Esophagus muscularis mucosa (tissue), 4 donors: ENCODE results near the gene HCLS1. TPM values are rescaled to one million over a fixed set of nuclear protein-coding genes. Genes with fewer than 3 reads are reported as not detected.

Source experiments
- DNase-seq: peaks from one replicate; pipeline ENCODE4 v3.0.0-alpha.2; 2017; ENCODE audit errors: extremely low spot score
- H3K27ac ChIP-seq, 4 donors: fragments of 200-600 bp; sonication (generic); replicated peaks in 1 of 4; 1 replicate in 3 of 4; 2 replicates in 1 of 4; pipeline ENCODE4 v1.5.1; 2016 to 2019; ENCODE audit warnings: mild to moderate bottlenecking in 1 of 4
- H3K27me3 ChIP-seq, 4 donors: fragments of 200-600 bp; sonication (generic); one replicate each; pipeline versions ENCODE4 v1.5.1 to v1.6.0; 2016 to 2019
- H3K36me3 ChIP-seq, 4 donors: fragments of 200-600 bp; sonication (generic); one replicate each; pipeline ENCODE4 v1.5.1; 2016 to 2019
- H3K4me1 ChIP-seq, 4 donors: fragments of 200-600 bp; sonication (generic); one replicate each; pipeline ENCODE4 v1.5.1; 2016 to 2019
- H3K4me3 ChIP-seq, 4 donors: fragments of 200-600 bp; sonication (generic); 1 replicate in 2 of 4; 2 replicates in 2 of 4; pipeline ENCODE4 v1.5.1; 2016 to 2019; ENCODE audit warnings: mild to moderate bottlenecking in 4 of 4, moderate library complexity in 1 of 4
- H3K9me3 ChIP-seq, 4 donors: fragments of 200-600 bp; sonication (generic); 1 replicate in 3 of 4; 2 replicates in 1 of 4; pipeline ENCODE4 v1.5.1; 2016 to 2019
- CTCF ChIP-seq, 3 experiments: fragments of 200-600 bp in 2 of 3; fragments of 450-650 bp in 1 of 3; sonication (generic) in 2 of 3; IDR thresholded peaks; one replicate each; pipeline ENCODE4 v1.5.1; 2017 to 2019; ENCODE audit warnings: antibody characterized with exemption in 3 of 3, mild to moderate bottlenecking in 2 of 3, moderate library complexity in 1 of 3
- EP300 ChIP-seq: sonication (generic); formaldehyde crosslinking; IDR thresholded peaks from one replicate; pipeline ENCODE4 v1.6.1; 2017; ENCODE audit warnings: antibody characterized with exemption
- POLR2A ChIP-seq: fragments of 450-650 bp; IDR thresholded peaks from one replicate; pipeline ENCODE4 v1.6.1; 2017; ENCODE audit warnings: antibody characterized with exemption, moderate library complexity, mild to moderate bottlenecking, low read depth
- POLR2AphosphoS5 ChIP-seq, 2 donors: sonication (generic); formaldehyde crosslinking; IDR thresholded peaks; one replicate each; pipeline ENCODE4 v1.6.1; 2017; ENCODE audit warnings: antibody characterized with exemption in 2 of 2
- WGBS: methylation state at CpG from one replicate; pipeline ENCODE4 v1.1.5; 2018; 5-methylcytosine and 5-hydroxymethylcytosine counted together
- intact Hi-C: fragments of 100-400 bp; cut with DNase I; formaldehyde crosslinking; loops from one replicate; pipeline ENCODE4 v1.15.1; 2023
- total RNA-seq, 4 donors: library from RNA; depleted of rRNA; stranded (reverse); fragments of >200 nt; gene quantifications; one replicate each; pipeline versions ENCODE4 v1.1.0 to v1.2.1, GENCODE V29; 2016

Gene HCLS1
- total RNA-seq, 4 donors from 2014 or later = 20.5 to 71.7 (median 35.5) TPM

GRCh38 chr3:121703973-121704372, 43.3 kb upstream of the HCLS1 start:
- H3K9me3 ChIP-seq = no peaks in the 10 kb centered on the region
- WGBS = 99% methylated on average over 5 of the region's 5 CpGs
- TF ChIP-seq CTCF (IDR thresholded peaks at IDR 0.05) (no peak), POLR2A (no peak), EP300 (no peak), POLR2AphosphoS5 (IDR thresholded peaks at IDR 0.05) (no peak)
- H3K27ac ChIP-seq = no peak overlapping the region
- intact Hi-C loops = no loop called here
- no peaks in the 10 kb centered on the region for H3K4me1 ChIP-seq
- H3K4me3 ChIP-seq = no peak overlapping the region
- DNase-seq = no peak
- peaks cover 5 to 67% (median 26%) of the 10 kb centered on the region in 4 donors for H3K36me3 ChIP-seq
- H3K27me3 ChIP-seq = no peaks in the 10 kb centered on the region

- H3K4me3 ChIP-seq = no peak overlapping the region
- H3K4me1 ChIP-seq = peaks cover 0 to 10% (median 3%) of the 10 kb centered on the region in 4 donors
- H3K27ac ChIP-seq = no peak overlapping the region
- DNase-seq = no peak
- no peaks in the 10 kb centered on the region for H3K27me3 ChIP-seq
- peaks cover 5 to 65% (median 29%) of the 10 kb centered on the region in 4 donors for H3K36me3 ChIP-seq
- no peaks in the 10 kb centered on the region for H3K9me3 ChIP-seq
- TF ChIP-seq POLR2A (no peak), POLR2AphosphoS5 (IDR thresholded peaks at IDR 0.05) (no peak), EP300 (no peak), CTCF (IDR thresholded peaks at IDR 0.05) (no peak)
- intact Hi-C loops = no loop called here
Observed at GRCh38 chr3:121698901-121699300, 38.2 kb upstream of the HCLS1 start.

- Histone ChIP-seq H3K36me3 (peaks cover 5 to 68% (median 29%) of the 10 kb centered on the region in 4 donors), H3K4me3 (no peak overlapping the region), H3K27me3 (no peaks in the 10 kb centered on the region), H3K4me1 (peaks cover 0 to 10% (median 3%) of the 10 kb centered on the region in 4 donors), H3K27ac (no peak overlapping the region), H3K9me3 (no peaks in the 10 kb centered on the region)
- DNase-seq = no peak
- TF ChIP-seq POLR2AphosphoS5 (IDR thresholded peaks at IDR 0.05) = no peak
- no peak for TF ChIP-seq EP300
- no peak for TF ChIP-seq POLR2A
- no peak for TF ChIP-seq CTCF (IDR thresholded peaks at IDR 0.05)
- 100% methylated on average over 1 of the region's 1 CpG for WGBS
- intact Hi-C loops = no loop called here
Observed at GRCh38 chr3:121698476-121698875, 37.8 kb upstream of the HCLS1 start.

- H3K4me1 ChIP-seq = peaks cover 0 to 10% (median 3%) of the 10 kb centered on the region in 4 donors
- H3K4me3 ChIP-seq = no peak overlapping the region
- peaks cover 17 to 73% (median 38%) of the 10 kb centered on the region in 4 donors for H3K36me3 ChIP-seq
- no peaks in the 10 kb centered on the region for H3K9me3 ChIP-seq
- DNase-seq = no peak
- H3K27me3 ChIP-seq = no peaks in the 10 kb centered on the region
- intact Hi-C loops = no loop called here
- WGBS = 66% methylated on average over 3 of the region's 3 CpGs
- no peak overlapping the region for H3K27ac ChIP-seq
- TF ChIP-seq CTCF (IDR thresholded peaks at IDR 0.05) (no peak), POLR2A (no peak), EP300 (no peak), POLR2AphosphoS5 (IDR thresholded peaks at IDR 0.05) (peak in 1 of 2 donors; percentile 11)
Observed at GRCh38 chr3:121696186-121696585, 35.5 kb upstream of the HCLS1 start.

GRCh38 chr3:121692010-121692699, 31.5 kb upstream of the HCLS1 start:
- H3K27ac ChIP-seq = no peak overlapping the region
- DNase-seq = no peak
- H3K36me3 ChIP-seq = peaks cover 17 to 69% (median 50%) of the 10 kb centered on the region in 4 donors
- H3K27me3 ChIP-seq = no peaks in the 10 kb centered on the region
- intact Hi-C loops = no loop called here
- H3K4me3 ChIP-seq = no peak overlapping the region
- WGBS = 85% methylated on average over 2 of the region's 2 CpGs
- TF ChIP-seq POLR2AphosphoS5 (IDR thresholded peaks at IDR 0.05) (no peak), POLR2A (no peak), CTCF (IDR thresholded peaks at IDR 0.05) (no peak), EP300 (no peak)
- peaks cover 0 to 10% (median 0%) of the 10 kb centered on the region in 4 donors for H3K4me1 ChIP-seq
- H3K9me3 ChIP-seq = no peaks in the 10 kb centered on the region
